ENCODE results near the gene MUC4.

- no peak for TF ChIP-seq EZH2phosphoT487 (IDR thresholded peaks at IDR 0.05; ENCODE audit: insufficient read depth, low read depth)
- no peak for TF ChIP-seq EZH2 (IDR thresholded peaks at IDR 0.05; ENCODE audit: insufficient read depth, poor library complexity, severe bottlenecking)
Measured at GRCh38 chr3:195820901-195821300, 9.2 kb upstream of the MUC4 start.
